ENCODE measurements around the gene APP.
"Not testable (repeated sequence)": the region's sequence is repeated elsewhere in the genome, so short reads cannot be mapped to it uniquely, and the experiment has no call there.

APP gene

GRCh38 chr21:26020510-26020909 is 150.1 kb downstream of the APP start:
- no peak for DNase-seq (ENCODE audit: low read depth)

DNA sequence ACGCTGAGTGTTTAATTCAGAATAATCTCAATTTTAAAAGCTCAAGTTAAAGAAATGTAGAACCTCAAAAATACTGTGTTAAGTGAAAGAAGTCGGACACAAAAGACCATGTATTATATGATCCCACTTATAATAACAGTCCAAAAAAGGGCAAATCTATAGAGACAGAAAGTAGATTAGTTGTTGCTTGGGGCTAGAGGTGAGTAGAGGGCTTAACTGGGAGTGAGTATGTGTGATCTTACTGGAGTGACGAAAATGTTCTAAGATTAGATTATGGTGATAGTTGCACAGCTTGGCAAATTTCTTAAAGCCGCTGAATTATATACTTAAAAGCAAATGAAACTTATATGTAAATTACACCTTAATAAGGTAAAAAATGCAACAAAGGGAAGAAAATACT is 150.5 kb downstream of the APP start:
- no peak for DNase-seq (ENCODE audit: low read depth)

GRCh38 chr21:26019236-26019635 is 151.3 kb downstream of the APP start:
- DNase-seq (ENCODE audit: low read depth), result no peak

- DNase-seq (ENCODE audit: low read depth), result no peak
These were observed 156.6 kb downstream of the APP start for GRCh38 chr21:26013970-26014369.

DNA sequence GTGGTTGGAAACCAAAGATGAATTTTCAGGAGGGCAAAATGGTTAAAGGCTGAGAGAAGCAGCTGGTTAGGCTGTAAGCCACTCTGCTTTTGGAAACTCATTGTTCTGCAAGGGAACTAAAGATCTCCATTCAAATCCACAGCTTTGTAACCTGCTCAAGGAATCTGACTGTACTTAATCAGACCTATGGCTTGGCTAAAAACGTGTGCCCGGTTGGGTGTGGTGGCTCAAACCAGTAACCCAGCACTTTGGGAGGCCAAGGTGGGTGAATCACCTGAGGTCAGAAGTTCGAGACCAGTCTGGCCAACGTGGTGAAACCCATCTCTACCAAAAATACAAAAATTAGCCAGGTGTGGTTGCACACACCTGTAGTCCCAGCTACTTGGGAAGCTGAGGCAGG is 158.1 kb downstream of the APP start:
- not testable (repeated sequence) for DNase-seq (ENCODE audit: low read depth)

- DNase-seq (ENCODE audit: low read depth), result no peak
These were observed 159.2 kb downstream of the APP start for GRCh38 chr21:26011292-26011940.

DNA sequence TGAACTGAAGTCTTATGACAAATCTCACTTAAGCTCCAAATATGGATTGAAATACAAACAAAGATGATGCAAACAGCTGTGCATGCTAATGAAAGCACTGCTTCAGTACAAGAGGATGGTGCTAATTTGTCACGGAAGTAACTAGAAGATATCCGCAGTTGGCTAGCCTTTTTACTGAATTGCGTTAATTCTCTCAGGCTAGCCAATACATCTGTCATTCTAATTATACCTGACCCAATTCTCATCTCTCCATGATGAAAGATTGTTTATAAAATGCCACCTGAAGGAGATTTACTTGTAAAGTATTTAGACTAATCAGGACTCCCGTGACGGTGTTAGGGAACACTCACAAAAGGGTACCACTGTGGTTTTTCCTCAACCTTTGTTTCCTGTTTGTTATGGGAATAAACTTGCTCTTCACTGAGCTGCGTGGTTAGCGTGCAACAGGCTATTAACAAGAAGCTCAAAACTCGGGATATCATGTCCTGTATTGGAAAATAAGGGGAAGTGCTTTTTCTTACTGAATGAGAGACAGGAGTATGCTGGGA is 162.5 kb downstream of the APP start:
- no peak for DNase-seq (ENCODE audit: low read depth)

- no peak for DNase-seq (ENCODE audit: low read depth)
These were observed 165.1 kb downstream of the APP start for GRCh38 chr21:26005464-26005863.

- DNase-seq (ENCODE audit: low read depth), result no peak
These were observed 167.2 kb downstream of the APP start for GRCh38 chr21:26003404-26003803.

GRCh38 chr21:26001356-26001755 is 169.2 kb downstream of the APP start:
- no peak for DNase-seq (ENCODE audit: low read depth)

- peak; percentile 3 for DNase-seq (ENCODE audit: low read depth)
These were observed 170.5 kb downstream of the APP start for GRCh38 chr21:25999921-26000582.

- DNase-seq (ENCODE audit: low read depth), result no peak
These were observed 172.6 kb downstream of the APP start for GRCh38 chr21:25997788-25998611.

GRCh38 chr21:25995278-25995677 is 175.3 kb downstream of the APP start:
- DNase-seq (ENCODE audit: low read depth), result no peak

DNA sequence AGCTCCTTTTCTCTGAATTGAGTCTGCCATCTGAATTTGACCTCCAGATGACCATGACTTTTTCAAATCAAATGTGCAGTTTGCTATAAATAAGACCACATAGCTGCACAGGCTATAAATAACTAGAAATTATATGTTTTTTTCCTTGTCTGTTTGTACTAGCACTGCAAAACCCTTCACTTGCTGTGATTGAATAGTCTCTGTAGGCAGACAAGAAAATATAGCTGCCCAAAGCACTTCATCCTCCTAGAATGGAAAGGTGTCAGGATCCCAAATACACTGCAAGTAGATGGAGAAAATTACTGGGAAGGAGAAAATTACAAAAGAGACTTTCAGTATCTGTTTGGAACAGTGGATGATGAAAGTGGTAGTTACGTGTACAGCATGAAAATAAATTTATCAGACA is 175.8 kb downstream of the APP start:
- DNase-seq (ENCODE audit: low read depth), result no peak

DNA sequence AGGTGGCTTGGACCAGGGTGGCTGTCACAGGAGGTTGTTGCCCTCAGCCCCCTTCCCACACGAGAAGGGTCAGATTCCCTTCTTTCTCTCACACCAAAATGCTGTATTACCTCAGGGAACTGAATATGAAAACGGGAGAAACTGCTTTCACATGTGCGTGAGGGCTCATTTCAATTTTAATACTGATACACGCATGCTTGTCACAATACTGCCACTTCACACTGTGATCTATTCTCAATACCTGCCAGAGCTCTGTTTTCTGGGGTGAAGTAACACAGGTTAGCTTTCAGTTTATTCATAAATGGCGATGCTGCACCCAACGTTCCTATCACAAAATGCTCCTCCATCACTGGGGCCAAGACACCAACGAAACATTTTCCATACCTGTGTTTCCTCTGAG is 181.8 kb downstream of the APP start:
- DNase-seq (ENCODE audit: low read depth), result no peak

DNA sequence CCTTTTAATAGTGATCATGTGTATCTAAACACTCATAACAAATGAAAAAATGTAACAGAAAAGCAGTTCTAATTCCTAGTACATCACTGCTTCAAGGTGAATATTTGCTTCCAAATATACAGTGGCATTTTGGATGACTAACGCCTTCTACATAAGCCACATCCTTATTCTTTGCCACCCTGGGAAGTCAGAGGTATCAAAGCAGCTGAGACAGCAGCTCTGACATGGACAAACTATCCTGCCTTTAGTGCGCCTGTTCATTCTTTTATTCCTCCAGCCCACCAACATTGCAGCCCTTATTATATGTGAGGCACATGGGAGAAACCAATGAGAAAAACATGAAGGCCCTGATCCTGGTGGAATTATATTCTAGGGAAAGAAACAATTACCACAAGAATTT is 183.0 kb downstream of the APP start:
- DNase-seq (ENCODE audit: low read depth), result no peak

- no peak for DNase-seq (ENCODE audit: low read depth)
These were observed 183.6 kb downstream of the APP start for GRCh38 chr21:25986928-25987327.

- no peak for DNase-seq (ENCODE audit: low read depth)
These were observed 184.6 kb downstream of the APP start for GRCh38 chr21:25985990-25986389.

DNA sequence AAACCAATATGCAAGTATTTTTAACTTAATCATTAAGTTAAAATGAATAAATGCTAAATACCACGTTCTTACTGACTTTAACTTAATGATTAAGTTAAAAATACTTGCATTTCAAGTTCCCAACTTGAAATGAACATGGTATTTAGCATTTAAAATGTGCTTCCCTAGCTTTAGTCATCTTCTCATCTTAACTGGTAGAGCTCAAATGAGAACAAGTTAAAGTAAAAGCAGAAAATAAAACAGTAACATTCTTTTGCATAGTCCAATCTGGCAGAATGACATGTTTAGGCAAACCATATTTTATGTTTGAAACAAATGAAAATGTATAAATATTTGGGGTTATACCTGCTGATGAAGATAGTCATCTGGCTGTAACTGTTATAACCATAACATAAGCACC is 186.0 kb downstream of the APP start:
- no peak for DNase-seq (ENCODE audit: low read depth)

- DNase-seq (ENCODE audit: low read depth), result no peak
These were observed 186.8 kb downstream of the APP start for GRCh38 chr21:25983745-25984144.

GRCh38 chr21:25980710-25981109 is 189.9 kb downstream of the APP start:
- no peak for DNase-seq (ENCODE audit: low read depth)

GRCh38 chr21:25979845-25980616 is 190.5 kb downstream of the APP start:
- DNase-seq (ENCODE audit: low read depth), result no peak

Measured in T follicular helper cell (primary cell).